ENCODE results near the gene AKR1C2. TPM values are rescaled to one million over a fixed set of nuclear protein-coding genes. Genes with fewer than 3 reads are reported as not detected.
A peak's percentile ranks its signal among the peaks of the same experiment; 100 is the strongest.

Gene AKR1C2
- polyA plus RNA-seq, 2 of the 4 experiments (the other 2 are of a cell fraction) = 5,660 to 6,805 TPM

GRCh38 chr10:4947635-4948596, 55.7 kb downstream of the AKR1C2 start (continued):
- TF ChIP-seq HEYL (CRISPR knock-in tag; IDR thresholded peaks at IDR 0.05) (no peak), REST (IDR thresholded peaks at IDR 0.05) (no peak)

- FAIRE-seq = no peak
- POLR2A ChIA-PET = interaction anchor here (0.9 to 3.3 kb wide), 4 partner anchors 16 to 338 kb away, joined by 3 to 15 read pairs (median 4); partner anchors contain the start of gene AKR1C1
- H3K9me3 ChIP-seq = peaks cover 11% of the 10 kb centered on the region; the same call in 2 of the 3 replicates
- DNase-seq (ENCODE audit: low read depth in 1 of 2, low spot score in 1 of 2) = peak in 1 of 2 experiments; percentile 49
- peaks cover 75% of the 10 kb centered on the region for H3K4me1 ChIP-seq
- H3K4me2 ChIP-seq = peak overlapping the region; percentile 77
- ATAC-seq = peak; percentile 20 to 44; a peak in 3 of 6 replicates
- H3K4me3 ChIP-seq = peak overlapping the region; percentile 6; the same call in 1 of the 3 replicates
- CTCF ChIA-PET = interaction anchor here (1.6 to 2.1 kb wide), 2 partner anchors 98 to 134 kb away, joined by 4 to 9 read pairs; no protein-coding TSS in a partner anchor
- TF ChIP-seq HES2 (IDR thresholded peaks at IDR 0.05) (peak; percentile 40; the same call in 1 of the 2 replicates), NFE2L2 (conservative IDR thresholded peaks at IDR 0.05; ENCODE audit: low read length) (no peak), JUN (IDR thresholded peaks at IDR 0.05) (0 out of 5 replicates have a peak, but pooled peaks of 1 of the 2 experiments have one; percentile 26), NR3C1 (IDR thresholded peaks at IDR 0.05) (no peak), EHF (CRISPR knock-in tag; IDR thresholded peaks at IDR 0.05) (0 out of 2 replicates have a peak, but pooled peaks have one; percentile 18), EHMT2 (IDR thresholded peaks at IDR 0.05; ENCODE audit: low read depth) (no peak), EP300 (IDR thresholded peaks at IDR 0.05) (peak; percentile 34 to 53; a peak in 2 of 5 replicates), FOSB (CRISPR knock-in tag; IDR thresholded peaks at IDR 0.05) (no peak), CEBPB (IDR thresholded peaks at IDR 0.05) (peak; percentile 82 to 88), POLR2A (IDR thresholded peaks at IDR 0.05; ENCODE audit: low read length) (no peak), ATOH8 (CRISPR knock-in tag; IDR thresholded peaks at IDR 0.05; ENCODE audit: low read depth) (no peak)
- H3K27ac ChIP-seq = peak overlapping the region; percentile 89 to 91
Observed at GRCh38 chr10:4947039-4947634, 56.5 kb downstream of the AKR1C2 start.

- Histone ChIP-seq H3K4me2 (peak overlapping the region; percentile 77), H3K27ac (peak overlapping the region; percentile 89 to 91), H3K9me3 (peaks cover 11% of the 10 kb centered on the region; the same call in 2 of the 3 replicates), H3K4me1 (peaks cover 86% of the 10 kb centered on the region), H3K4me3 (no peak overlapping the region)
- ChIA-PET CTCF (interaction anchor here (1.4 to 2.1 kb wide), 2 partner anchors 96 to 97 kb away, joined by 5 to 9 read pairs; no protein-coding TSS in a partner anchor), POLR2A (no interaction called here)
- ATAC-seq = no peak
- WGBS (ENCODE audit: missing lambda C conversion rate) = 86% methylated on average over 2 of the region's 2 CpGs
- DNase-seq (ENCODE audit: low read depth in 1 of 2, low spot score in 1 of 2) = no peak
- FAIRE-seq = no peak
- TF ChIP-seq FOSL2 (IDR thresholded peaks at IDR 0.05) = no peak
- 0 out of 2 replicates have a peak, but pooled peaks have one; percentile 4 for TF ChIP-seq FOSL2 (CRISPR knock-in tag; IDR thresholded peaks at IDR 0.05)
- TF ChIP-seq CTCF (IDR thresholded peaks at IDR 0.05) = no peak
Observed at GRCh38 chr10:4945766-4946717, 57.6 kb downstream of the AKR1C2 start.

All from A549 (cell line).